Astrocyte (in vitro differentiated cells and primary cell): Measurements from ENCODE around the gene CD101.

Experiments
- EZH2 ChIP-seq: IDR thresholded peaks from 2 replicates; pipeline ENCODE4 v1.6.1; 2012; ENCODE audit warnings: mild to moderate bottlenecking, low read length, inconsistent platforms; ENCODE audit not compliant: insufficient read depth
- TF ChIP-seq, protein P1 (sequence below): IDR thresholded peaks from 2 replicates; pipeline ENCODE4 v1.5.1; 2011; ENCODE audit warnings: low read depth, mild to moderate bottlenecking, inconsistent platforms, low read length, moderate library complexity; ENCODE audit not compliant: insufficient read depth

DNA sequence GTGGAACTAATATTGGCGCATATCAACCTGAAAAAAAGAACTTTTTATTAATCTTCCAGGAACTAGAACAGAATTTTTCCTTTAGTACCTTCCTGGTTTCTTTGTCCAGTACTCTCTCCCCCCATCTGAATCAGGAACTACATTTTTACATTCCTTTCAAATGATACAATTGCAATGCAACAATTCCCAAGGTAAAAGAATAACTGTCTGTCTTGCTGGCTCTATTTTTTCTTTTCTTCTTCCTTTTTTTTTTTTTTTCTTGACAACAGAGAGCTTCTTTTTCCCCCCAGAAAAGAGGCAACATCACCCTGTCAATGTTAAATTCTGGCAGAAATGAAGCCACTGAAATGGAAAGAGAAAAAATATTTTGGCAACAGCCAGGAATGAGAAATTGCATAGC is 4.5 kb upstream of the CD101 start:
- TF ChIP-seq, protein P1, sequence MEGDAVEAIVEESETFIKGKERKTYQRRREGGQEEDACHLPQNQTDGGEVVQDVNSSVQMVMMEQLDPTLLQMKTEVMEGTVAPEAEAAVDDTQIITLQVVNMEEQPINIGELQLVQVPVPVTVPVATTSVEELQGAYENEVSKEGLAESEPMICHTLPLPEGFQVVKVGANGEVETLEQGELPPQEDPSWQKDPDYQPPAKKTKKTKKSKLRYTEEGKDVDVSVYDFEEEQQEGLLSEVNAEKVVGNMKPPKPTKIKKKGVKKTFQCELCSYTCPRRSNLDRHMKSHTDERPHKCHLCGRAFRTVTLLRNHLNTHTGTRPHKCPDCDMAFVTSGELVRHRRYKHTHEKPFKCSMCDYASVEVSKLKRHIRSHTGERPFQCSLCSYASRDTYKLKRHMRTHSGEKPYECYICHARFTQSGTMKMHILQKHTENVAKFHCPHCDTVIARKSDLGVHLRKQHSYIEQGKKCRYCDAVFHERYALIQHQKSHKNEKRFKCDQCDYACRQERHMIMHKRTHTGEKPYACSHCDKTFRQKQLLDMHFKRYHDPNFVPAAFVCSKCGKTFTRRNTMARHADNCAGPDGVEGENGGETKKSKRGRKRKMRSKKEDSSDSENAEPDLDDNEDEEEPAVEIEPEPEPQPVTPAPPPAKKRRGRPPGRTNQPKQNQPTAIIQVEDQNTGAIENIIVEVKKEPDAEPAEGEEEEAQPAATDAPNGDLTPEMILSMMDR, result no peak
- no peak for TF ChIP-seq EZH2
